Cardiac muscle cell (in vitro differentiated cells and primary cell): ENCODE results near the gene AP2A2. TPM values are rescaled to one million over a fixed set of nuclear protein-coding genes. Genes with fewer than 3 reads are reported as not detected.
"Not testable (repeated sequence)": the region's sequence is repeated elsewhere in the genome, so short reads cannot be mapped to it uniquely, and the experiment has no call there.

Experiments
- DNase-seq, 2 donors: peaks; one replicate each; pipeline versions ENCODE4 v3.0.0 to v3.0.0-alpha.2; 2010 to 2017; ENCODE audit warnings: low read depth in 1 of 2, low spot score in 1 of 2
- H3K27ac ChIP-seq: fragments of 200-600 bp; sonication (generic); 2 replicates; pipeline ENCODE4 v1.5.1; 2016
- H3K27me3 ChIP-seq: fragments of 200-600 bp; sonication (generic); 2 replicates; pipeline ENCODE4 v1.6.0; 2016; ENCODE audit warnings: control low read depth
- H3K36me3 ChIP-seq: fragments of 200-600 bp; sonication (generic); 2 replicates; pipeline ENCODE4 v1.5.1; 2016; ENCODE audit warnings: control low read depth
- H3K4me1 ChIP-seq: fragments of 200-600 bp; sonication (generic); 2 replicates; pipeline ENCODE4 v1.8.1; 2017; ENCODE audit warnings: low read depth, mild to moderate bottlenecking, mixed run types
- H3K4me3 ChIP-seq: fragments of 200-600 bp; sonication (generic); 2 replicates; pipeline ENCODE4 v1.5.1; 2016; ENCODE audit warnings: mild to moderate bottlenecking
- H3K9me3 ChIP-seq: fragments of 200-600 bp; sonication (generic); 2 replicates; pipeline ENCODE4 v1.5.1; 2017; ENCODE audit warnings: low read depth, mild to moderate bottlenecking, control low read depth
- polyA plus RNA-seq: library from polyadenylated mRNA; unstranded; fragments of >200 nt; fragmentation: Nextera tagmentation; extraction: Ambion mirVana; gene quantifications from 2 replicates; pipeline ENCODE4 v1.2.1, GENCODE V29; 2016
- total RNA-seq: library from RNA; depleted of rRNA; stranded (reverse); fragments of >200 nt; gene quantifications from 2 replicates; pipeline ENCODE4 v1.2.3, GENCODE V29; 2016
- TF ChIP-seq, protein P1 (sequence below): IDR thresholded peaks from 2 replicates; pipeline ENCODE4 v1.5.1; 2012; ENCODE audit warnings: low read depth, mild to moderate bottlenecking, low read length

AP2A2 gene
- total and polyA plus RNA-seq, 2 experiments from 2014 or later, result 47.6 to 77.6 TPM

DNA sequence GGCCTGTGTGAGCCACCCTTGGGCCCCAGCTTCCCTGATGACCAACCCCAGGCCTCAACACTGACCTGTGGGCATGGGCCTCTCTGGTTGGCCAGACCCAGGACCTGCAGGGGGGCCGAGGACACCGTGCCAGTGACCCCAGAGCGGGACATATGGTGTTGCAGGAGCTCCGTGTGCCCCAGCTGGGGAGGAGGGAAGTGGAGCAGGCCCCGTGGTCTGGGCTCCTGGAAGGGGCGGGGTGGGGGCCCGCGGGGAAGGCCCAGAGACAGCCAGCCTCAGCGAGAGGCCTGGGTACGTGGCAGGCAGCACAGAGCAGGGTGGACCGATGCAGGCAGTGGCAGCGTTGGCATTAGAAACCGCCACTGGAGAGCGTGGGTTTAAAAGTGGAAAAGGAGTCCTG lies 88.6 kb downstream of the AP2A2 start:
- TF ChIP-seq, protein P1, sequence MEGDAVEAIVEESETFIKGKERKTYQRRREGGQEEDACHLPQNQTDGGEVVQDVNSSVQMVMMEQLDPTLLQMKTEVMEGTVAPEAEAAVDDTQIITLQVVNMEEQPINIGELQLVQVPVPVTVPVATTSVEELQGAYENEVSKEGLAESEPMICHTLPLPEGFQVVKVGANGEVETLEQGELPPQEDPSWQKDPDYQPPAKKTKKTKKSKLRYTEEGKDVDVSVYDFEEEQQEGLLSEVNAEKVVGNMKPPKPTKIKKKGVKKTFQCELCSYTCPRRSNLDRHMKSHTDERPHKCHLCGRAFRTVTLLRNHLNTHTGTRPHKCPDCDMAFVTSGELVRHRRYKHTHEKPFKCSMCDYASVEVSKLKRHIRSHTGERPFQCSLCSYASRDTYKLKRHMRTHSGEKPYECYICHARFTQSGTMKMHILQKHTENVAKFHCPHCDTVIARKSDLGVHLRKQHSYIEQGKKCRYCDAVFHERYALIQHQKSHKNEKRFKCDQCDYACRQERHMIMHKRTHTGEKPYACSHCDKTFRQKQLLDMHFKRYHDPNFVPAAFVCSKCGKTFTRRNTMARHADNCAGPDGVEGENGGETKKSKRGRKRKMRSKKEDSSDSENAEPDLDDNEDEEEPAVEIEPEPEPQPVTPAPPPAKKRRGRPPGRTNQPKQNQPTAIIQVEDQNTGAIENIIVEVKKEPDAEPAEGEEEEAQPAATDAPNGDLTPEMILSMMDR, result no peak
- no peak for DNase-seq

DNA sequence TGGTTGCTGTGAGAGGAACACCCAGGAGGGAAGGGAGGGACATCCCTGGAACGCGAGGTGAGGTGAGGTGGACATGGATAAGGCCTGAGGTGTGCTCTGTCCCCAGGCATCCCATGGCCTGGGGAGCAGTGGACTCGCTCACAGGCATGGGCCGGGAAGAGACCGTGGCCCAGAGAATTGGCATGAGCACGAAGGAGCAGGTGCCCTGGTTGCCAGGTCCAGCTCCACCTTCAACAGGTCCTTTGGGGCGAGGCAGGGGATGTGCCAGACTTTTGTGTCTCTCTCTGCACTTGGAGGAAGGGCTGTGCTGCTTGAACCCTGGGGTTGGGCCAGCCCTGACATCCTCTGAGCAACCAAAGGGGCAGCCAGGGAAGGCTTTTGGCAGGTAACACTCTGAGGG lies 89.4 kb downstream of the AP2A2 start:
- TF ChIP-seq, protein P1, result no peak
- Histone ChIP-seq H3K27ac (no peak overlapping the region), H3K36me3 (peaks cover 12% of the 10 kb centered on the region), H3K4me3 (no peak overlapping the region), H3K4me1 (no peaks in the 10 kb centered on the region), H3K27me3 (no peaks in the 10 kb centered on the region), H3K9me3 (no peaks in the 10 kb centered on the region)
- DNase-seq, result no peak

More for the DNA sequence above, 88.6 kb downstream of the AP2A2 start:
- Histone ChIP-seq H3K27me3 (no peaks in the 10 kb centered on the region), H3K36me3 (peaks cover 15% of the 10 kb centered on the region), H3K9me3 (no peaks in the 10 kb centered on the region), H3K4me3 (no peak overlapping the region), H3K27ac (no peak overlapping the region), H3K4me1 (no peaks in the 10 kb centered on the region)

DNA sequence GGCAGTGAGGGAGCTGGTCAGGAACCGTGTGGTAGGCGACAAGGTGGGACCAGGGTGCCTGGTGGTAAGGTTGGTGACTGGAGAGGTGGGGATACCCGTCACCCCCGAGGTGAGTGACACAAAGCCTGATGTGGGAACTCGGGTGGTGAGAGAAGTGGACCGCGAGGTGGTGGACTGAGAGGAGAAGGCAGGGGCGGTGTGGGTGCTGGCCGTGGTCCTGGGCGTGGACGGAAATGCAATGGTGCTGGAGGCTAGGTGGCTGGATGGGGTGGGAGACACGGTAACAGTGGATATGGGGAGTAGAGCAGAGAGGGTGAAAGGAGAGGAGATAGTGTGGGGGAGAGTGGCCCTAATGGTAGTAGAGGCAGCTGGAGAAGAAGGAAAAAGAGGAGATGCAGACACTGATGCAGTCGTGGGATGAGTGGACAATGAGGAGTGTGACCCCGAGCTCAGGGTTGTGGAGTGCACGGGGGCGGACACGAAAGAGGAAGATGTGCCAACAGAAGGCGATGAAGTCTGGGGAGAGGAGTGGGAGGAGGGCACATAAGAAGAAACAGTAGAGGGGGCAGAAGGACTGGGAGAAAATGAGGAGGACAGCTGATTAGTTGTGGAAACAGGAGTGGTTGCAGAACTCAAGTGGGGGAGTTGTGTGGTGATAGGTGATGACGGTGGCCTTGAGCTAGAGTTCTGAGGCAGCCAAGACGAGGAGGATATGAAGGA lies 90.3 kb downstream of the AP2A2 start:
- Histone ChIP-seq H3K4me3 (no peak overlapping the region), H3K9me3 (no peaks in the 10 kb centered on the region), H3K36me3 (peaks cover 3% of the 10 kb centered on the region), H3K27me3 (no peaks in the 10 kb centered on the region), H3K27ac (no peak overlapping the region), H3K4me1 (no peaks in the 10 kb centered on the region)
- no peak for DNase-seq
- TF ChIP-seq, protein P1, result no peak

DNA sequence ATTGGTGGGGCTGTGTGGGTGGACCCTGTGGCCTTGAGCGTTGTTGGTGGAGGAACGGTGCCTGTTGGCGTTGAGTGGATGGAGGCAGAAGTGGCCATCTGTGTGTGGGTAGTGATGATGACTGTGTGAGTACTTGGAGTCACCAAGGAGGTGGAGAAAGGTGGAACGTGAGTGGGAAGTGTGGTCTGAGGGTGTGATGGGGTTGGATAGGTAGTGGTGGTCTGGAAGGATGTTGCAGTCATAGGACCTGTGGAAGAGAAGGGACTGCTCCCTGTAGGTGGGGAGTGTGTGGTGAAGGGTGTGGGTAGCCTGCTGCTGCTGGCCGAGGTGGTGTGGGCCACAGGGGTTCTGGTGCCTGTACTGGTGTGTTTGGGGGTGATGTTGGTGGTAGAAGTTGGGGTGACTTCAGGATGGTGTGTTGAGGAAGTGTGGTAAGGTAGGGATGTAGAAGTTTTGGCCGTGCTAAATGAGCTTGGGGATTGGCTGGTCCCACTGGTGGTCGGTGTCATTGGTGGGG lies 91.0 kb downstream of the AP2A2 start:
- H3K4me1 ChIP-seq, H3K9me3 ChIP-seq, H3K27ac ChIP-seq, DNase-seq, H3K27me3 ChIP-seq, H3K36me3 ChIP-seq, H3K4me3 ChIP-seq: not testable (repeated sequence)

DNA sequence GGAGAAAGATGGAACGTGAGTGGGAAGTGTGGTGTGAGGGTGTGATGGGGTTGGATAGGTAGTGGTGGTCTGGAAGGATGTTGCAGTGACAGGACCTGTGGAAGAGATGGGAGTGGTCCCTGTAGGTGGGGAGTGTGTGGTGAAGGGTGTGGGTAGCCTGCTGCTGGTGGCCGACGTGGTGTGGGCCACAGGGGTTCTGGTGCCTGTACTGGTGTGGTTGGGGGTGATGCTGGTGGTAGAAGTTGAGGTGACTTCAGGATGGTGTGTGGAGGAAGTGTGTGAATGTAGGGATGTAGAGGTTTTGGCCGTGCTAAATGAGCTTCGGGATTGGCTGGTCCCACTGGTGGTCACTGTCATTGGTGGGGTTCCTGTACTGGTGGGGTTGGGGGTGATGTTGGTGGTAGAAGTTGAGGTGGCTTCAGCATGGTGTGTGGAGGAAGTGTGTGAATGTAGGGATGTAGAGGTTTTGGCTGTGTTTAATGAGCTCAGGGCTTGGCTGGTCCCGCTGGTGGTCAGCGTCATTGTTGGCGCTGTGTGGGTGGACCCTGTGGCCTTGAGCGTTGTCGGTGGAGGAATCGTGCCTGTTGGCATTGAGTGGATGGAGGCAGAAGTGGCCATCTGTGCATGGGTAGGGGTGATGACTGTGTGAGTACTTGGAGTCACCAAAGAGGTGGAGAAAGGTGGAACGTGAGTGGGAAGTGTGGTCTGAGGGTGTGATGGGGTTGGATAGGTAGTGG lies 91.8 kb downstream of the AP2A2 start:
- no peak overlapping the region for H3K4me3 ChIP-seq
- DNase-seq, result no peak
- H3K36me3 ChIP-seq, result no peaks in the 10 kb centered on the region
- TF ChIP-seq, protein P1, result no peak
- no peaks in the 10 kb centered on the region for H3K9me3 ChIP-seq
- no peaks in the 10 kb centered on the region for H3K4me1 ChIP-seq
- H3K27ac ChIP-seq, result no peak overlapping the region
- no peaks in the 10 kb centered on the region for H3K27me3 ChIP-seq

DNA sequence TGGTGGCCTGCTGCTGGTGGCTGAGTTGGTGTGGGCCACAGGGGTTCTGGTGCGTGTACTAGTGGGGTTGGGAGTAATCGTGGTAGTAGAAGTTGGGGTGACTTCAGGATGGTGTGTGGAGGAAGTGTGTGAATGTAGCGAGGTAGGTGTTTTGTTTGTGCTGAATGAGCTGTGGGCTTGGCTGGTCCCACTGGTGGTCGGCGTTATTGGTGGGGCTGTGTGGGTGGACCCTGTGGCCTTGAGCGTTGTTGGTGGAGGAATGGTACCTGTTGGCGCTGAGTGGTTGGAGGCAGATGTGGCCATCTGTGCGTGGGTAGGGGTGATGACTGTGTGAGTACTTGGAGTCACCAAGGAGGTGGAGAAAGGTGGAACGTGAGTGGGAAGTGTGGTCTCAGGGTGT lies 92.4 kb downstream of the AP2A2 start:
- Histone ChIP-seq H3K4me1 (no peaks in the 10 kb centered on the region), H3K27me3 (no peaks in the 10 kb centered on the region), H3K36me3 (no peaks in the 10 kb centered on the region), H3K27ac (no peak overlapping the region), H3K9me3 (no peaks in the 10 kb centered on the region), H3K4me3 (no peak overlapping the region)
- TF ChIP-seq, protein P1, result no peak
- DNase-seq, result no peak
